ENCODE data around the gene CFL2.
"Not testable (repeated sequence)": the region's sequence is repeated elsewhere in the genome, so short reads cannot be mapped to it uniquely, and the experiment has no call there.

The CFL2 gene

GRCh38 chr14:34714320-34715126, at the start of gene CFL2:
TSS of gene CFL2 (minus strand) at chr14:34714593. CDS start at chr14:34714540, 53 bp downstream.
- DNase-seq = peak; percentile 47

- no peak for DNase-seq
These were observed 40.8 kb upstream of the CFL2 start for GRCh38 chr14:34755215-34755614.

GRCh38 chr14:34754687-34755086, 40.3 kb upstream of the CFL2 start:
- no peak for DNase-seq

- DNase-seq = no peak
These were observed 36.3 kb upstream of the CFL2 start for GRCh38 chr14:34750670-34751069.

- no peak for DNase-seq
These were observed 35.8 kb upstream of the CFL2 start for GRCh38 chr14:34750233-34750632.

GRCh38 chr14:34749408-34749807, 35.0 kb upstream of the CFL2 start:
- no peak for DNase-seq

GRCh38 chr14:34742270-34743115, 28.1 kb upstream of the CFL2 start:
- no peak for DNase-seq

- DNase-seq = no peak
These were observed 27.4 kb upstream of the CFL2 start for GRCh38 chr14:34741840-34742239.

GRCh38 chr14:34740139-34740538, 25.7 kb upstream of the CFL2 start:
- not testable (repeated sequence) for DNase-seq

- not testable (repeated sequence) for DNase-seq
These were observed 22.7 kb upstream of the CFL2 start for GRCh38 chr14:34737079-34737478.

- no peak for DNase-seq
These were observed 18.9 kb upstream of the CFL2 start for GRCh38 chr14:34733245-34733644.

- no peak for DNase-seq
These were observed 18.4 kb upstream of the CFL2 start for GRCh38 chr14:34732802-34733201.

- DNase-seq = no peak
These were observed 9.5 kb upstream of the CFL2 start for GRCh38 chr14:34723867-34724266.

GRCh38 chr14:34722723-34723545, 8.5 kb upstream of the CFL2 start:
- DNase-seq = no peak

- no peak for DNase-seq
These were observed 6.7 kb upstream of the CFL2 start for GRCh38 chr14:34721129-34721528.

GRCh38 chr14:34718750-34719304, 4.4 kb upstream of the CFL2 start:
- no peak for DNase-seq

- DNase-seq = no peak
These were observed 902 bp upstream of the CFL2 start for GRCh38 chr14:34715127-34715863.

GRCh38 chr14:34713681-34714319, 593 bp downstream of the CFL2 start:
- DNase-seq = no peak

GRCh38 chr14:34713122-34713680, 1.2 kb downstream of the CFL2 start:
- DNase-seq = no peak

- no peak for DNase-seq
These were observed 2.3 kb downstream of the CFL2 start for GRCh38 chr14:34711796-34712712.

Data from activated CD4-positive, alpha-beta T cell treated with anti-CD3 and anti-CD28 coated beads for 1 hour (primary cell).